Measurements from ENCODE around the gene NSD1. TPM values are rescaled to one million over a fixed set of nuclear protein-coding genes. Genes with fewer than 3 reads are reported as not detected.

Gene NSD1
- total and polyA plus RNA-seq, 9 of the 15 experiments (the other 6 are each of a cell fraction or from before 2014, with no cell fraction given) = 3.8 to 51.0 (median 24.7) TPM

DNA sequence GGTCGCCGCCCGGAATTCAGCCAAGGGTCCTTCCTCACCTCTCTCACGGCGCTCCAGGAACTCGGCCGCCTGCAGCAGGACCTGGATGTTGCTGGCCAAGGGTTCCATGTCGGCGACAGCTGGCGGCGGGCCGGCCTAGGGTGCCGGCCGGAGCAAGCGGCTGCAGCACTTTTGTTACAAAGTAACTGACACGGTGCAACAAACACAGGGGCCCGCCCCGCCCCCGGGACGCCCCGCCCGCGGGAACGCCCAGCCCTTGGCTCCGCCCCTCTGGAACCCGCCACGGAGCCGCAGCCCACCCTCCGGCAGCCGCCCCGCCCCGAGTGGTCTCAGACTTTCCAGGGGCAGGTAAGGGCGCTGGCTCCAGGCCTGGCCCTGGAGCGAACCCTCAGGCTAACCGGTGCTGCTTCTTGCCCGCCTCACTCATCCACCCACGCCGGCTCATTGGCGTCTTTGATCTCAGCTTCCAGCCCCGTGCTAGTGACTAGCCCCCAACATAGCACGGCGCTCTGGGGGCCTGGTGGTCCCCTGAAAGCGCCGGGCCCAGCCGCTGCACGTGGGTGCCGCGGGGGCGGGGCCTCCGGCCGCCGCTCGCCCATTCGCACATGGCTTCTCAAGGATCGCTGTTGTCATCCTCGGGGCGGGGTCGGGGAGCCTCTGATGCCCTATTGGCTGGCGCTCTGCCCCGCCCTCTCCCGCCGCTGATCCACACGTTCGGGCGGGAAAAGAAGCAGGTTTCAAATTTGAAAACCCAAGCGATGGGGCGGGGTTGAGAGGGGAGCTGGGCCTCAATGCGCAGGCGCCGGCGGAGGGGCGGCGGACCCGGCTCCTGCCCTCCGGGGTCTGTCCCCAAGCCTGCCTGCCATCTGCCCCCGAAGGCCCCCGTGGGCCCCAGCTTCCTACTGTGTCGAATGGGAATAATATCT is 178.4 kb downstream of the NSD1 start, which contains the start of gene MXD3 (continued):
- TF ChIP-seq FOS (IDR thresholded peaks at IDR 0.05; ENCODE audit: extremely low read depth, insufficient read length) (peak; percentile 71), GABPA (tag; conservative IDR thresholded peaks at IDR 0.05; ENCODE audit: low read depth) (no peak), IRF2 (CRISPR knock-in tag; IDR thresholded peaks at IDR 0.05) (no peak), MTA3 (IDR thresholded peaks at IDR 0.05; ENCODE audit: borderline replicate concordance) (peak; percentile 70; the same call in 1 of the 2 replicates), ASH1L (IDR thresholded peaks at IDR 0.05; ENCODE audit: borderline replicate concordance, low read depth, partially characterized antibody) (no peak), ARNT (IDR thresholded peaks at IDR 0.05) (no peak), ZNF354B (CRISPR knock-in tag; IDR thresholded peaks at IDR 0.05) (no peak), CAMTA2 (CRISPR knock-in tag; conservative IDR thresholded peaks at IDR 0.05) (no peak), HSF4 (CRISPR knock-in tag; IDR thresholded peaks at IDR 0.05; ENCODE audit: borderline replicate concordance) (no peak), ZNF224 (CRISPR knock-in tag; IDR thresholded peaks at IDR 0.05) (0 out of 2 replicates have a peak, but pooled peaks have one; percentile 37), ZNF584 (CRISPR knock-in tag; IDR thresholded peaks at IDR 0.05; ENCODE audit: low read depth) (no peak), ZNF764 (CRISPR knock-in tag; IDR thresholded peaks at IDR 0.05; ENCODE audit: low read depth) (no peak), POU5F1 (IDR thresholded peaks at IDR 0.05; ENCODE audit: borderline replicate concordance, low read depth, low read length, partially characterized antibody) (no peak), TRIM28 (IDR thresholded peaks at IDR 0.05) (no peak), HMGN3 (IDR thresholded peaks at IDR 0.05; ENCODE audit: borderline replicate concordance, extremely low read depth, insufficient read length, low read depth, low read length) (peak; percentile 48), KHSRP (IDR thresholded peaks at IDR 0.05) (no peak)
- TF ChIP-seq, protein P1, sequence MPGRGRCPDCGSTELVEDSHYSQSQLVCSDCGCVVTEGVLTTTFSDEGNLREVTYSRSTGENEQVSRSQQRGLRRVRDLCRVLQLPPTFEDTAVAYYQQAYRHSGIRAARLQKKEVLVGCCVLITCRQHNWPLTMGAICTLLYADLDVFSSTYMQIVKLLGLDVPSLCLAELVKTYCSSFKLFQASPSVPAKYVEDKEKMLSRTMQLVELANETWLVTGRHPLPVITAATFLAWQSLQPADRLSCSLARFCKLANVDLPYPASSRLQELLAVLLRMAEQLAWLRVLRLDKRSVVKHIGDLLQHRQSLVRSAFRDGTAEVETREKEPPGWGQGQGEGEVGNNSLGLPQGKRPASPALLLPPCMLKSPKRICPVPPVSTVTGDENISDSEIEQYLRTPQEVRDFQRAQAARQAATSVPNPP (IDR thresholded peaks at IDR 0.05; ENCODE audit: borderline replicate concordance, insufficient read depth, insufficient read length) = no peak
- TF ChIP-seq, protein P2, sequence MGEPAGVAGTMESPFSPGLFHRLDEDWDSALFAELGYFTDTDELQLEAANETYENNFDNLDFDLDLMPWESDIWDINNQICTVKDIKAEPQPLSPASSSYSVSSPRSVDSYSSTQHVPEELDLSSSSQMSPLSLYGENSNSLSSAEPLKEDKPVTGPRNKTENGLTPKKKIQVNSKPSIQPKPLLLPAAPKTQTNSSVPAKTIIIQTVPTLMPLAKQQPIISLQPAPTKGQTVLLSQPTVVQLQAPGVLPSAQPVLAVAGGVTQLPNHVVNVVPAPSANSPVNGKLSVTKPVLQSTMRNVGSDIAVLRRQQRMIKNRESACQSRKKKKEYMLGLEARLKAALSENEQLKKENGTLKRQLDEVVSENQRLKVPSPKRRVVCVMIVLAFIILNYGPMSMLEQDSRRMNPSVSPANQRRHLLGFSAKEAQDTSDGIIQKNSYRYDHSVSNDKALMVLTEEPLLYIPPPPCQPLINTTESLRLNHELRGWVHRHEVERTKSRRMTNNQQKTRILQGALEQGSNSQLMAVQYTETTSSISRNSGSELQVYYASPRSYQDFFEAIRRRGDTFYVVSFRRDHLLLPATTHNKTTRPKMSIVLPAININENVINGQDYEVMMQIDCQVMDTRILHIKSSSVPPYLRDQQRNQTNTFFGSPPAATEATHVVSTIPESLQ (CRISPR knock-in tag; IDR thresholded peaks at IDR 0.05) = no peak; the same call in 1 of the 2 replicates
- TF ChIP-seq, protein P3, sequence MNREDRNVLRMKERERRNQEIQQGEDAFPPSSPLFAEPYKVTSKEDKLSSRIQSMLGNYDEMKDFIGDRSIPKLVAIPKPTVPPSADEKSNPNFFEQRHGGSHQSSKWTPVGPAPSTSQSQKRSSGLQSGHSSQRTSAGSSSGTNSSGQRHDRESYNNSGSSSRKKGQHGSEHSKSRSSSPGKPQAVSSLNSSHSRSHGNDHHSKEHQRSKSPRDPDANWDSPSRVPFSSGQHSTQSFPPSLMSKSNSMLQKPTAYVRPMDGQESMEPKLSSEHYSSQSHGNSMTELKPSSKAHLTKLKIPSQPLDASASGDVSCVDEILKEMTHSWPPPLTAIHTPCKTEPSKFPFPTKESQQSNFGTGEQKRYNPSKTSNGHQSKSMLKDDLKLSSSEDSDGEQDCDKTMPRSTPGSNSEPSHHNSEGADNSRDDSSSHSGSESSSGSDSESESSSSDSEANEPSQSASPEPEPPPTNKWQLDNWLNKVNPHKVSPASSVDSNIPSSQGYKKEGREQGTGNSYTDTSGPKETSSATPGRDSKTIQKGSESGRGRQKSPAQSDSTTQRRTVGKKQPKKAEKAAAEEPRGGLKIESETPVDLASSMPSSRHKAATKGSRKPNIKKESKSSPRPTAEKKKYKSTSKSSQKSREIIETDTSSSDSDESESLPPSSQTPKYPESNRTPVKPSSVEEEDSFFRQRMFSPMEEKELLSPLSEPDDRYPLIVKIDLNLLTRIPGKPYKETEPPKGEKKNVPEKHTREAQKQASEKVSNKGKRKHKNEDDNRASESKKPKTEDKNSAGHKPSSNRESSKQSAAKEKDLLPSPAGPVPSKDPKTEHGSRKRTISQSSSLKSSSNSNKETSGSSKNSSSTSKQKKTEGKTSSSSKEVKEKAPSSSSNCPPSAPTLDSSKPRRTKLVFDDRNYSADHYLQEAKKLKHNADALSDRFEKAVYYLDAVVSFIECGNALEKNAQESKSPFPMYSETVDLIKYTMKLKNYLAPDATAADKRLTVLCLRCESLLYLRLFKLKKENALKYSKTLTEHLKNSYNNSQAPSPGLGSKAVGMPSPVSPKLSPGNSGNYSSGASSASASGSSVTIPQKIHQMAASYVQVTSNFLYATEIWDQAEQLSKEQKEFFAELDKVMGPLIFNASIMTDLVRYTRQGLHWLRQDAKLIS (CRISPR knock-in tag; IDR thresholded peaks at IDR 0.05) = 0 out of 2 replicates have a peak, but pooled peaks have one; percentile 4

Measured in K562 (cell line).